GM19240 (cell line): ENCODE measurements around the gene ASAP3.

Experiments used
- DNase-seq: peaks from one replicate; pipeline ENCODE4 v3.0.0; 2011; ENCODE audit warnings: low spot score; ENCODE audit not compliant: insufficient read length

The ASAP3 gene

DNA sequence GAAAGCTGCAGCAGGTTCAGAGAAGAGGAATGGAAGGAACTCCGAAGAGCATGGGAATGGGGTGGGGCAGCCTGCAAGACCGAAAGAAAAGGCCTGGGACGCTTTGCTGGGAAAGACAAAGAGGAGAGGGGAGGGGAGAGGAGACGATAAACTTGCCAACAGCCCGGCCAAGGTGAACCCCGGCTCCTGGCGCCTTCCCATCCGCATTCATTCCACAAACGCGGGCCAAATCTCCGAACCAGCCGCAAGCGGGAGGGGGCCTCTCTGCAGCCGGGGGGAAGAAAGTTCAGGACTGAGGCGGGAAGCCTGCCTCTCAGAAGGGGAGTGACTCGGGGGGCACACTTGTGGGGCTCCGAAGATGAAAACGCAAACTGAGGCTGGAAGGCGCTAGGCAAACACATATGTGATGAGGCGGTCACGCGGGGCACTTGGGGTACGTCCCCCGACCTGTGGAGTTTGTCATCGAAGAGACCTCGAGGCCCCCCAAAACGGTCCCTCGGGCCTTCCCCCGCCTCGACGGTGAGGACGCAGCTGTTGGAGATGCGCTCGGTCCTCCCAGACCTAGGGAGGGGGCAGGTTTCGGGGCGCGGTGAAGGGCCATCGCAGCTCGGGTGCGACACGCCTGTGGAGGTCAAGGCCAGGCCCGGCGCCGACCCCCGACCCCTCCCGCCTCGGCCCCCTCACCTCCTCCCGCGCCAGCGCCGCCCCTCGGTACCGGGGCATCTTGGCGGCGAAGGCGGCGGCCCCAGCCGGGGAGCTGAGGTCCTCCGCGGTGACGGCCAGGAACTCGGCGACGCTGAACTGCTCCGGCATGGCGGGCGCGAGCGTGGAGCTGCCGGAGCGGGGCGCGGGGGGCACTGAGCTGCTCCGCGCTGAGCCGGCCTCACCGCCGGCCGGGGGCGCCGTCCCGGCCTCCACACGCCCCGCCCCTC is at the start of gene ASAP3:
TSS of gene ASAP3 (minus strand) at position 859 of the 932 bp plus-strand sequence. CDS start at position 813, 46 bp downstream.
- no peak for DNase-seq

- DNase-seq, result no peak
These were observed 49.5 kb upstream of the ASAP3 start for GRCh38 chr1:23533246-23534023.

GRCh38 chr1:23531562-23532094 is 47.6 kb upstream of the ASAP3 start:
- no peak for DNase-seq

DNA sequence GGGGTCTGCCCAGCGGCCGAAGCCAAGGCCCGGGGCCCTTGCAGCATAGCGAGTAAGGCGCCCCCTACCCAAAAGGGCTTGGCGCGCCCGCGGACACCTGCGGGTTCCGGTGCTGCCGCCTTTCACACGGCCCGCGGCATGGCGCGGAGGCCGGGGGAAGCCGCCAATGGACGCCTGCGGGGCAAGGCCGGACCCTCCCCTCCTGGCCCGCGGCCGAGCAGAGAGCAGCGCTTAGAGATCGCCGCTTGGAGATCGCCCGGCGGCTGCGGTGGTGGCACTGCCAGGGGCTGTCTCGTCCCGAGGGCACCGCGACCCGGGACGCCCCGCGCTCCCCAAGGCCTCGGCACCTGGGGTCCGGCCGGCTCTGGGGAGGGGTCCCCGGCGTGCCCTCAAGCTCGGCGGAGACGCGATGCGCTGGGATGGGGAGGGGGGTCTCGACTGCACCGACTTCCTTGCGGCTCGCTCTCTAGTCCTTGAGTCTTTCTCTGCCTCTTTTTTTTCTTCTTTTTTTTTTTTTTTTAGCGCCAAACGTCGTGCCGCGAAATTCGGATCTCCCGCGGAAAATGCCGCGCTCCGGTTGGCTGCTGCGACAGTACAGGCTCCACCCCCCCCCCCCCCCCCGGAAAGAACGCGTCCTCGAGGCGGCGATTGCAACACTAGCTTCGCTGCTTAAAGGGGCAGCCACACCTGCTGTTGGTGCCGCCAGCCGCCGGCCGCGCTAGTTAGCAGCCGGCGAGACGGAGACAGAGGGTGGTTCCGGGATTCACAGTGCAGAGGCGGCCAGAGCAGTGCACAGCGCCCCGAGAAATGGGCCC is 47.0 kb upstream of the ASAP3 start, which contains the start of gene E2F2:
TSS of gene E2F2 (minus strand) at position 487 of the 815 bp plus-strand sequence. CDS start at position 47, 440 bp downstream.
- peak; percentile 67 for DNase-seq

DNA sequence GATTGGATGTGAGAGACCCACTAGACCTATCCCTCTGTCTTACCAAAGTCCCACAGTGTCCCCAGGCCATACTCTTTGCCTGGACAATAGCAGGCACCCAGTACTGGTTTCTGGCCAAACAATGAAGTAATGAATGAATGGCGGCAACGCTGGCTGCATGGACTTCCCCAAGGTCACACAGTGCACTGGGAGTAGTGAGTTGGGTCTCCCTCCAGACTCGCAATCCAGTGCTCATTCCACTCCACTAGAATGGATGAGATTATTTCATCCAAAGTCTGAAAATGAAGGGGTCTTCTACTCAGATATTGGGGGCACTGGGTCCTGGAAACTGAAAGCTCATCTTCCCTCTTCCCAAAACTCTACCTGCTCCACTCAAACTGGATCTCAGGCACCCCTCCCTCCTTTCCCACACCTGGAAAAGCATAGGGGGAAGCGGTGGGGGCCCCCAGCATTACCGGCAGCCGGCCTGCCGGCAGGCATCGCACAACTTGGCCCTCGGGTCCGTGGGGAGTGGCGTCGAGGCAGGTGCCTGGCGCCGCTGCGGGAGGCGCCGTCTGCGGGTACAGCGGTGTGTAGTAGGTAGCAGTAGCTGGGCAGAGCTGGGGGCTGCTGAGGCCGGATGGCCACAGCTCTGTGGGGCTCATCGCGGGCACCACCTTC is 46.2 kb upstream of the ASAP3 start:
- DNase-seq, result no peak

GRCh38 chr1:23529146-23530086 is 45.4 kb upstream of the ASAP3 start:
- DNase-seq, result no peak

DNA sequence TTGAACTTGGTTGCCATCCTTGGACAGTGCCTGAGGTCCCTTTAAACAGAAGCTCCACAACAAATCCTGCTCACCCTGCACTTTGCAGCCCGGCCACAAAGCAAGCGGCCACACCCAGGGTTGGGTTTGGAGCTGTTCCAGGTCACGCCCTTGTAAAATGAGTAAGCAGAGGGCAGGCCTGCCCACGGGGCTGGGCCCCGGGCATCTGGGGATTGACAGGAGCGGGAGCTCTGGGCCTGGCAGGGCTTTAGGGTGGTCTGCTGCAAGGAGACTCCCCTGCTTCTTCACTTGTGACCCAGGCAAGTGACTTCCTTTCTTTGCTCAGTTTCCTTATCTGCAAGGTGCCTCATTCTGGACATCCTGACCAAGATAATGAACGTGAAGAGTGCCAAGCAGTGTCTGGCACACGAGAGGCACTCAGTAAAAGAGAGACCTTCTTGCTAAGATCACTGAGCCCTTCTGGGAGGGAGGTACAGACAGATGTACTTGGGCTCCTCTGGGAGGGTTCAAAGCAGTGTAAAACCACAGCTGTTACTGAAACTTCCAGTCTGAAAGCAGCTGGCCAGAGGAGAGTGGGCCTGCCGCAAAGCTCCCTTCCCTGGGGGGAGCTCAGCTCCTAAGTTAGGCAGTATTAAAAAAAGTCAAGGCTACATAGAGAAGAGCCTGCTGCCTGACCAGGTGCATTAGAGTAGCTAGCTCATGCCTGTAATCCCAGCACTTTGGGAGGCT is 44.4 kb upstream of the ASAP3 start:
- DNase-seq, result peak; percentile 49

- no peak for DNase-seq
These were observed 43.9 kb upstream of the ASAP3 start for GRCh38 chr1:23527900-23528249.

- DNase-seq, result no peak
These were observed 43.4 kb upstream of the ASAP3 start for GRCh38 chr1:23527366-23527765.

- no peak for DNase-seq
These were observed 42.5 kb upstream of the ASAP3 start for GRCh38 chr1:23526329-23527041.

GRCh38 chr1:23525558-23526250 is 41.7 kb upstream of the ASAP3 start:
- no peak for DNase-seq

DNA sequence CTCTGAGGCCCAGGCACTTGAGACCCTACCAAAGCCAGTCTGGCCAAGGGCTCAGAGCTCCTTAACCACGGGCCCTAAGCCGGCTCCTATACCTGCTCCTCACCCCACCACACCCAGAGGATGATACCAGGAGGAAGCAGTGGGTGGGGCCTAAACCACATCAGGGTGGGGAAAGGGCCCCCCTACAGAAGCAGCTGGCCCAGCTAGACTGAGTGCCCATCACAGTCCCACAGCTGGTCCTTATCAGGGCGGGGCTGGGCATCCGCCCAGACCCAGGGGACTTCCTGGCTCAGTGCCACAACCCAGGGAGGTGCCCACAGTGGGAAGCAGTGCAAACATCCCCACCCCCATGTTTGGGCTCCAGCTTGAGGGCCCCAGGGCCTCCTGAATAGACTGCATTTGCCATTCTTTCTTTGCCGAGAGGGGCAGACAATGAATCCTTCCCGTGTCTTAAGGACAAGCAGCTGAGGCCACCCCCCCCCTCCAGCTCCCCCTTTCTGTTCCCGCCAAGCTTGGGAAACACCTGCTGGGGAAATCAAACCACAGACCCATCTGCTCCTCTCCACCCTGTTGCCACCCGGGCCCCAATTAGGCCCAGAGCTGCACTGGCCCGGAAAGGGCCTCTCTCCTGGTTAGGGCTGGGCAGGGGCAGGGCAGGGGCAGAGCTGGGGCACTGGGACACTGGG is 40.9 kb upstream of the ASAP3 start:
- no peak for DNase-seq

GRCh38 chr1:23524163-23524562 is 40.2 kb upstream of the ASAP3 start:
- DNase-seq, result no peak

GRCh38 chr1:23522244-23522982 is 38.4 kb upstream of the ASAP3 start:
- DNase-seq, result no peak

GRCh38 chr1:23521588-23521987 is 37.6 kb upstream of the ASAP3 start:
- no peak for DNase-seq

GRCh38 chr1:23517581-23517980 is 33.6 kb upstream of the ASAP3 start:
- DNase-seq, result no peak
